MM.1S (cell line): ENCODE measurements around the gene AVL9.

Experiments
- DNase-seq: peaks from one replicate; pipeline ENCODE4 v3.0.0-alpha.2; 2015
- H2AFZ ChIP-seq: fragments of 300-600 bp; sonication (generic); 2 replicates; pipeline ENCODE4 v1.6.0; 2016; ENCODE audit warnings: antibody characterized with exemption, low read length
- H3F3A ChIP-seq: fragments of 300-600 bp; sonication (generic); 2 replicates; pipeline ENCODE4 v1.6.1; 2016; ENCODE audit warnings: mild to moderate bottlenecking, antibody characterized with exemption, low read length, moderate library complexity, mixed read lengths; ENCODE audit not compliant: insufficient read depth
- H3K27ac ChIP-seq: fragments of 300-600 bp; sonication (generic); 2 replicates; pipeline ENCODE4 v1.5.1; 2016; ENCODE audit warnings: mild to moderate bottlenecking, low read length
- H3K27me3 ChIP-seq: fragments of 300-600 bp; sonication (generic); replicated peaks from 2 replicates; pipeline ENCODE4 v1.6.0; 2016; ENCODE audit warnings: low read length; ENCODE audit not compliant: insufficient read depth
- H3K36me3 ChIP-seq: fragments of 300-600 bp; sonication (generic); replicated peaks from 2 replicates; pipeline ENCODE4 v1.6.1; 2016; ENCODE audit warnings: mild to moderate bottlenecking, low read length, mixed read lengths; ENCODE audit not compliant: insufficient read depth
- H3K4me1 ChIP-seq: fragments of 300-600 bp; sonication (generic); 2 replicates; pipeline ENCODE4 v1.6.1; 2016; ENCODE audit warnings: low read length, mixed read lengths
- H3K4me2 ChIP-seq: fragments of 300-600 bp; sonication (generic); 2 replicates; pipeline ENCODE4 v1.6.0; 2016; ENCODE audit warnings: low read depth, low read length
- H3K4me3 ChIP-seq: fragments of 300-600 bp; sonication (generic); 2 replicates; pipeline ENCODE4 v1.5.1; 2016; ENCODE audit warnings: low read length, mixed read lengths
- H3K79me2 ChIP-seq: fragments of 300-600 bp; sonication (generic); 2 replicates; pipeline ENCODE4 v1.6.1; 2016; ENCODE audit warnings: mixed run types, low read length, mixed read lengths
- H3K9ac ChIP-seq: fragments of 300-600 bp; sonication (generic); 2 replicates; pipeline ENCODE4 v1.6.1; 2016; ENCODE audit warnings: low read length, mixed read lengths
- H3K9me2 ChIP-seq: fragments of 300-600 bp; sonication (generic); replicated peaks from 2 replicates; pipeline ENCODE4 v1.6.1; 2016; ENCODE audit warnings: mild to moderate bottlenecking, low read length, mixed read lengths; ENCODE audit not compliant: insufficient read depth
- H3K9me3 ChIP-seq: fragments of 300-600 bp; sonication (generic); replicated peaks from 2 replicates; pipeline ENCODE4 v1.6.1; 2016; ENCODE audit warnings: mild to moderate bottlenecking, low read length, mixed read lengths; ENCODE audit not compliant: insufficient read depth
- H4K20me1 ChIP-seq: fragments of 300-600 bp; sonication (generic); 2 replicates; pipeline ENCODE4 v1.6.1; 2016; ENCODE audit warnings: mild to moderate bottlenecking, low read length, moderate library complexity, mixed read lengths; ENCODE audit not compliant: insufficient read depth
- CTCF ChIP-seq: fragments of 300-600 bp; sonication (generic); IDR thresholded peaks from 2 replicates; pipeline ENCODE4 v1.5.1; 2016; ENCODE audit warnings: antibody characterized with exemption, low read length, mixed read lengths
- EZH2 ChIP-seq: fragments of 300-600 bp; sonication (generic); optimal IDR thresholded peaks from 2 replicates; pipeline ENCODE3; 2017; ENCODE audit warnings: low read depth, mild to moderate bottlenecking, antibody characterized with exemption, low read length, mixed read lengths
- EZH2phosphoT487 ChIP-seq: fragments of 300-600 bp; sonication (generic); IDR thresholded peaks from 2 replicates; pipeline ENCODE4 v1.6.1; 2018; ENCODE audit warnings: antibody characterized with exemption, low read length

AVL9 gene

GRCh38 chr7:32481176-32481575 lies 14.1 kb upstream of the AVL9 start:
- no peak overlapping the region for H3K27ac ChIP-seq
- H3K9ac ChIP-seq = no peak overlapping the region
- TF ChIP-seq EZH2phosphoT487 (no peak), EZH2 (no peak), CTCF (no peak)
- DNase-seq = no peak
- no peak overlapping the region for H3K4me3 ChIP-seq
- no peaks in the 10 kb centered on the region for H3K79me2 ChIP-seq
- no peak overlapping the region for H3K4me2 ChIP-seq
- H3K36me3 ChIP-seq = 0 out of 2 replicates have a peak, but pooled peaks cover under 1% of the 10 kb centered on the region
- no peaks in the 10 kb centered on the region for H3K4me1 ChIP-seq
- H3K9me3 ChIP-seq = no peaks in the 10 kb centered on the region
- no peaks in the 10 kb centered on the region for H3K27me3 ChIP-seq
- no peaks in the 10 kb centered on the region for H3F3A ChIP-seq
- H4K20me1 ChIP-seq = no peaks in the 10 kb centered on the region
- H2AFZ ChIP-seq = no peak overlapping the region
- no peaks in the 10 kb centered on the region for H3K9me2 ChIP-seq

- Histone ChIP-seq H4K20me1 (no peaks in the 10 kb centered on the region), H3K27me3 (no peaks in the 10 kb centered on the region), H3K79me2 (no peaks in the 10 kb centered on the region), H2AFZ (no peak overlapping the region), H3K27ac (no peak overlapping the region), H3K9me2 (no peaks in the 10 kb centered on the region), H3K9me3 (no peaks in the 10 kb centered on the region), H3F3A (no peaks in the 10 kb centered on the region), H3K36me3 (peaks cover 4% of the 10 kb centered on the region; the same call in 1 of the 2 replicates), H3K4me2 (no peak overlapping the region), H3K9ac (no peak overlapping the region), H3K4me1 (no peaks in the 10 kb centered on the region), H3K4me3 (no peak overlapping the region)
- no peak for TF ChIP-seq EZH2
- no peak for TF ChIP-seq CTCF
- TF ChIP-seq EZH2phosphoT487 = no peak
- no peak for DNase-seq
These were observed 13.4 kb upstream of the AVL9 start for GRCh38 chr7:32481921-32482320.

GRCh38 chr7:32489788-32490126 lies 5.5 kb upstream of the AVL9 start:
- Histone ChIP-seq H3K9me3 (no peaks in the 10 kb centered on the region), H4K20me1 (no peaks in the 10 kb centered on the region), H3F3A (peaks cover 9% of the 10 kb centered on the region), H3K27ac (peak overlapping the region; percentile 67; the same call in 1 of the 2 replicates), H3K36me3 (peaks cover 4% of the 10 kb centered on the region; the same call in 1 of the 2 replicates), H3K4me3 (peak overlapping the region; percentile 88), H3K4me2 (peak overlapping the region; percentile 87), H3K4me1 (peaks cover 10% of the 10 kb centered on the region; the same call in 1 of the 2 replicates), H3K27me3 (no peaks in the 10 kb centered on the region), H3K9ac (peak overlapping the region; percentile 82), H3K9me2 (no peaks in the 10 kb centered on the region), H3K79me2 (peaks cover 23% of the 10 kb centered on the region), H2AFZ (peak overlapping the region; percentile 88)
- DNase-seq = no peak
- TF ChIP-seq EZH2 = no peak
- no peak for TF ChIP-seq EZH2phosphoT487
- no peak for TF ChIP-seq CTCF
